OCI-LY7 (cell line): ENCODE results near the gene CDKL4.

Experiments used
- EZH2phosphoT487 ChIP-seq: fragments of 200-600 bp; sonication (generic); IDR thresholded peaks from 2 replicates; pipeline ENCODE4 v1.6.1; 2018; ENCODE audit warnings: low read depth, borderline replicate concordance, mild to moderate bottlenecking, mixed run types, antibody characterized with exemption, low read length, moderate library complexity, mixed read lengths
- TF ChIP-seq, protein P1 (sequence below): fragments of 200-600 bp; sonication (generic); conservative IDR thresholded peaks from 2 replicates; pipeline ENCODE4 v1.5.1; 2014; ENCODE audit warnings: mild to moderate bottlenecking, antibody characterized with exemption, low read length, moderate library complexity, mixed read lengths

DNA sequence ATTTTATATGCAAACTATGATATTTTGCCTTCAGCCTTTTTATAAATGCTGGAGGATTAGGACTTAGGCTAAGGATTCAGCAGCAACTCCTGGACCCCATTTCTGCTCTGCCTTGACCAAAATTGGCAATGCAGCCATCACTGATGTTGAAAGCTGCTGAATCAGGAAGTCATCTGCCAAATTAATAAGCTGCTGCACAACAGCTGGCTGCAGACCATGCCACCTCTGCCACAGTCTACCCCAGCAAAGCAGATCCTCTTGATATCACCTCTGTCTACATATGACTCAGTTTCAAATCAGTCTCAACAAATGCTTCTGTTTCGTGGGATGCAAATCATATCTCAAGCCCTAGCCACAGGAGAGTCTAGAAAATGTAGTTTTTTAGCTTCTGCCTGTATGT, 115.8 kb downstream of the CDKL4 start:
- TF ChIP-seq, protein P1, sequence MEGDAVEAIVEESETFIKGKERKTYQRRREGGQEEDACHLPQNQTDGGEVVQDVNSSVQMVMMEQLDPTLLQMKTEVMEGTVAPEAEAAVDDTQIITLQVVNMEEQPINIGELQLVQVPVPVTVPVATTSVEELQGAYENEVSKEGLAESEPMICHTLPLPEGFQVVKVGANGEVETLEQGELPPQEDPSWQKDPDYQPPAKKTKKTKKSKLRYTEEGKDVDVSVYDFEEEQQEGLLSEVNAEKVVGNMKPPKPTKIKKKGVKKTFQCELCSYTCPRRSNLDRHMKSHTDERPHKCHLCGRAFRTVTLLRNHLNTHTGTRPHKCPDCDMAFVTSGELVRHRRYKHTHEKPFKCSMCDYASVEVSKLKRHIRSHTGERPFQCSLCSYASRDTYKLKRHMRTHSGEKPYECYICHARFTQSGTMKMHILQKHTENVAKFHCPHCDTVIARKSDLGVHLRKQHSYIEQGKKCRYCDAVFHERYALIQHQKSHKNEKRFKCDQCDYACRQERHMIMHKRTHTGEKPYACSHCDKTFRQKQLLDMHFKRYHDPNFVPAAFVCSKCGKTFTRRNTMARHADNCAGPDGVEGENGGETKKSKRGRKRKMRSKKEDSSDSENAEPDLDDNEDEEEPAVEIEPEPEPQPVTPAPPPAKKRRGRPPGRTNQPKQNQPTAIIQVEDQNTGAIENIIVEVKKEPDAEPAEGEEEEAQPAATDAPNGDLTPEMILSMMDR, result no peak
- TF ChIP-seq EZH2phosphoT487, result no peak
